Activated T-helper 1 cell treated with anti-CD3 and anti-CD28 coated beads, Interleukin-12 subunit alpha, Interleukin-12 subunit beta, Interleukin-2, Interleukin-4 antibody, amounts not matched to agents 30 ng/mL and 10 ng/mL and 1 ng/mL, durations not matched to agents 14 hours and 24 hours and 36 hours (primary cell): Measurements from ENCODE around the gene LRP1B. TPM values are rescaled to one million over a fixed set of nuclear protein-coding genes. Genes with fewer than 3 reads are reported as not detected.

Source experiments
- DNase-seq: peaks from one replicate; pipeline ENCODE4 v3.0.0; 2021; ENCODE audit warnings: low spot score
- H3K27ac Mint-ChIP-seq: one replicate; pipeline ENCODE4 v1.8.0; 2021; ENCODE audit warnings: mild to moderate bottlenecking, mixed read lengths
- H3K27me3 Mint-ChIP-seq: one replicate; pipeline ENCODE4 v1.8.0; 2022; ENCODE audit warnings: mild to moderate bottlenecking, moderate library complexity, mixed read lengths; ENCODE audit not compliant: insufficient read depth
- H3K36me3 Mint-ChIP-seq: one replicate; pipeline ENCODE4 v1.8.0; 2021; ENCODE audit warnings: low read depth, mixed read lengths
- H3K4me1 Mint-ChIP-seq: one replicate; pipeline ENCODE4 v1.8.0; 2021; ENCODE audit warnings: low read depth, mixed read lengths
- H3K4me3 Mint-ChIP-seq: one replicate; pipeline ENCODE4 v1.8.0; 2021; ENCODE audit warnings: mild to moderate bottlenecking, moderate library complexity, mixed read lengths
- H3K9me3 Mint-ChIP-seq: one replicate; pipeline ENCODE4 v1.8.0; 2021; ENCODE audit warnings: mixed read lengths
- intact Hi-C: fragments of 100-400 bp; cut with micrococcal nuclease; formaldehyde crosslinking; loops from one replicate; pipeline ENCODE4 v1.15.1; 2024
- total RNA-seq: library from RNA; stranded (reverse); gene quantifications from 2 replicates; pipeline ENCODE4 v1.2.3, GENCODE V29; 2022

Gene LRP1B
- total RNA-seq, 1 donor from 2014 or later, result not detected

DNA sequence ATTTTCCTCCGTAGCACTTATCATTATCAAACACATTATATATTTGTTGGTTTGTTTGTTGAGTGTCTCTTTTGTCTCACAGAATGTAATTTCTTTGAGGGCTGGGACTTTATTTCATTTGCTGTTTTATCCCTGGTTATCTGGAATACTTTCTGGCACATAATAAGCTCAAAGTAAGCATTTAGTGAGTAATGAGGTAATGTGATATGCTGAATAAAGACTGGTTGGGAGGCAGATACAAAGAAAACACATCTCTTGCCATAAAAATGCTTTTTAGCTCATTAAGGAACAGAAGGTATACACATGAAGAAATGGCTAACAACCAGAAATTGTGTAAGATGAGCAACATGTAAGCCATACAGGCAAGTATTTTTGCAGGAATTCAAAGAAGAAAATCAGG, 1411.8 kb downstream of the LRP1B start:
- Mint-ChIP-seq H3K27ac (no peak overlapping the region), H3K4me3 (no peak overlapping the region), H3K4me1 (no peaks in the 10 kb centered on the region), H3K36me3 (no peaks in the 10 kb centered on the region), H3K27me3 (no peaks in the 10 kb centered on the region), H3K9me3 (peaks cover 10% of the 10 kb centered on the region)
- intact Hi-C loops, result no loop called here
- no peak for DNase-seq

DNA sequence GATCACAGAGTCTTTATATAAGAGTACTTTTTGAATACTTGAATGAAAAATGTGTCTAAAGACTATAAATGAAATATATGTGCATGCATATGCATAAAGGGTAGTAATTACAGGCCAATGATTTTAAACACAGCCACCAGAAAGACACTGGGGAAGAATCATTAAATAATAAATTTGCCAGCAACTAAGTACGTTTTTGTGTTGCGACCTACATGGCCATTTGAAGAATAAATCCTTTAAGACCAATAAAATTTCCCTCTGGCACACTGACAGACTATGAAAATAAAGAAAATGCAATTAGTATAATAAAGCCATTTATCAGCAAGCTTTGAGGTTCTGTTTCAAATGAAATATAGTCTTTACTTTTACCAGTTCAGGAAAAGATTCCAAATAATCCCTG, 1413.3 kb downstream of the LRP1B start:
- Mint-ChIP-seq H3K27ac (no peak overlapping the region), H3K9me3 (peaks cover 4% of the 10 kb centered on the region), H3K36me3 (no peaks in the 10 kb centered on the region), H3K4me3 (no peak overlapping the region), H3K4me1 (no peaks in the 10 kb centered on the region), H3K27me3 (no peaks in the 10 kb centered on the region)
- DNase-seq, result no peak
- intact Hi-C loops, result no loop called here

DNA sequence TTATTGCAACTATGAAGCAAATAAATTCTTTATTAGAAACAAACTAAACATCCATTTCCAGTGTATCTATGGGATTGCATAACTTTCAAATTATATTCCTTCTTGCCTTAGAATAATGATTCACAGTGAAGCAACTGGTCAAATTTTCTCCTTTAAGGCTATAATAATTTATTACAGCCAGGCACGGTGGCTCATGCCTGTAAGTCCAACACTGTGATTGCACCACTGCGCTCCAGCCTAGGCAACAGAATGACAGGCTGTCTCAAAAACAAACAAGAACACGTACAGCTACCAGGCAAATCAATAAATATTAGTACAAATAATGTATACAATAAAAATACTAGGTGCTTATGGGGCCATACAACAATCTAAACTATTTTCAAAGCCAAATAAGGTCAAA, 1416.2 kb downstream of the LRP1B start:
- Mint-ChIP-seq H3K36me3 (no peaks in the 10 kb centered on the region), H3K27ac (no peak overlapping the region), H3K9me3 (no peaks in the 10 kb centered on the region), H3K4me3 (no peak overlapping the region), H3K27me3 (no peaks in the 10 kb centered on the region), H3K4me1 (no peaks in the 10 kb centered on the region)
- no peak for DNase-seq
- intact Hi-C loops, result no loop called here

DNA sequence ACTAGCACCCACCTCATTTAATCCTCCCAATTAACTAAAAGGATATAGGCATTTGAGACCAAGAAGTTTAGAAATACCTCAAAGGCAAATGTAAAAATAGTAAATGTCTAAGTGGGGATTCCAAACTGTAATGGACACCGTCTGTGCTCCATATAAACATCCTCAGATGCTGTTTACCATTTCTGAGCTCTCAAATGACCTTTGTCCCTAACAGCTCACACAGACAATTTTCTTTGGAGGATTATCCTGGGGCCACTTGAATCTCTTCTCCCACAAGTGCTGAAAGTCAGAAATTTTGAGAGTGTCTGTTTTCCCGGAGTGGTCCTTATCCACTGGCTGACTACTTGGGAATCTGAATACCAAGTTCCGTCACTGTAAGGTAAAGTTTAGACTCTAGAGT, 1418.9 kb downstream of the LRP1B start:
- no peak overlapping the region for H3K4me3 Mint-ChIP-seq
- no peak overlapping the region for H3K27ac Mint-ChIP-seq
- DNase-seq, result no peak
- no peaks in the 10 kb centered on the region for H3K9me3 Mint-ChIP-seq
- H3K27me3 Mint-ChIP-seq, result no peaks in the 10 kb centered on the region
- H3K4me1 Mint-ChIP-seq, result no peaks in the 10 kb centered on the region
- intact Hi-C loops, result no loop called here
- no peaks in the 10 kb centered on the region for H3K36me3 Mint-ChIP-seq

DNA sequence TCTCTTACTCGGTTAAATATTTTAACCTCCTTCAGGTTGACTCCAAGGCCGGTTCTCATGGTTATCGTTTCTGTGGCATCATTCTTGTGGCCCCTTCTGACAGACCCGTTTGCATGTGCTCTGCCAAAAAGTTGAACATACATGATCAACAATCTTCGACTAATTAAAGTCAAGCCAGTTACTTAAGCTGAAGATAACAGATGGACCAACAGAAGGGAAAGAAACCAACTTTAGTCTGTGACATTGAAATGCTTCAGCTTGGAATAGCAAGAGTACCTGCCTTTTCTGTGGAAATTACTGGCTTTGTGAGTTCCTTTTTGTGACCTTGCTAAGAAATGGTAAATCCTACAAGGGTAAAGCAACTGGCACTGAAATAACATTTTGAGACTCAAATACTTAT, 1429.1 kb downstream of the LRP1B start:
- H3K4me3 Mint-ChIP-seq, result no peak overlapping the region
- no peak for DNase-seq
- no peaks in the 10 kb centered on the region for H3K9me3 Mint-ChIP-seq
- no peaks in the 10 kb centered on the region for H3K4me1 Mint-ChIP-seq
- H3K36me3 Mint-ChIP-seq, result no peaks in the 10 kb centered on the region
- intact Hi-C loops, result no loop called here
- no peak overlapping the region for H3K27ac Mint-ChIP-seq
- H3K27me3 Mint-ChIP-seq, result no peaks in the 10 kb centered on the region

DNA sequence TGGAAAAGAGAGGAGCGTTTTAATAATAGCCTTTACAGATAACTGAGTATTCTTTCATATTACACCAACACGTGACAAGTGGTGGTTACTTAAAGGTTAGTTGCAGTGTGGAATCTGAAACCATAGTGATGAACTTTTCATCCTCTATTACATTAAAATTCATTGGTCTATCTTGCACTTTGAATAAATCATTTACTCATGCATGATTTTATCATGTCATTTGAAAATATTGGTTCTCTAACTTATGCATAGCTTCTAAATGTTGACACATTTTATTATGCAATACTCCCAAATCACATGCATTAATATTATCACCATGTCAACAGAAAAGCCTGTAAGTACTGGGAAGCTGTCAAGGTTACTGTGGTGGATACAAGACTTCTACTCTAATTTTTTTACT, 1432.2 kb downstream of the LRP1B start:
- no peak overlapping the region for H3K4me3 Mint-ChIP-seq
- intact Hi-C loops, result no loop called here

DNA sequence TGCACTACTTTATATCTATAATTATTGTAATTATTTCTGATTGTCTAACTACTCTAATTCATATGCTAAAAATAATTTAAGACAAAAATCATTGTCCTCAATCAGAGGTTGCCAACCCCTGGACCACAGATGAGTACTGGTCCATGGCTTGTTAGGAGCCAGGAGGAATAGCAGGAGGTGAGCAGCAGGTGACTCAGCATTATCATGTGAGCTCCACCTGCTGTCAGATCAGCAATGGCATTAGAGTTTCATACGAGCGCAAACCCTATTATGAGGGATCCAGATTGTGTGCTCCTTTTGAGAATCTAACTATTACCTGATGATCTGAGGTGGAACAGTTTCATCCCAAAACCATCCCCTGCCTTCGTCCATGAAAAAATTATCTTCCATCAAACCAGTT, 1434.4 kb downstream of the LRP1B start:
- Mint-ChIP-seq H3K4me1 (no peaks in the 10 kb centered on the region), H3K36me3 (no peaks in the 10 kb centered on the region), H3K27ac (no peak overlapping the region), H3K27me3 (no peaks in the 10 kb centered on the region), H3K9me3 (no peaks in the 10 kb centered on the region), H3K4me3 (no peak overlapping the region)
- intact Hi-C loops, result no loop called here
- no peak for DNase-seq

More for the DNA sequence above, 1432.2 kb downstream of the LRP1B start:
- Mint-ChIP-seq H3K36me3 (no peaks in the 10 kb centered on the region), H3K9me3 (no peaks in the 10 kb centered on the region), H3K4me1 (no peaks in the 10 kb centered on the region), H3K27ac (no peak overlapping the region), H3K27me3 (no peaks in the 10 kb centered on the region)
- DNase-seq, result no peak

DNA sequence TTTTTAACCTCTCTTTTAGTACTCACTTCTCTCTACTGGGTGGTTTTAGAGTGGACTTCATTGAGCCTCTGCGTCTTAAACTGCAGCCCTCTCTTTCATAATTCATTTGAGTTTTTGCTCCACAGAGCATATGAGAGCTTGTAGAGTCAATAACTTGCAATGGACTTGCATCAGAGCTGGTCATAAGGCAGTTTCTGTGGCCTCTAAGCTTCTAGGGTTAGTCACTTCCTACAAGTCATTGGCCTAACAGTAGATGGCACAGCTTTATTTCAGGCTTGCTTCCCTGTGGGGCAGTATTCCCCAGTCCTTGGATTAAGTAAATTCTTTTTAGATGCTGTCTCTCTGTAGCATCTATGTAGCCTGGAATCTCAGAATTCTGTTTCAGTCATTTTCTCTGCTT, 1435.7 kb downstream of the LRP1B start:
- Mint-ChIP-seq H3K4me3 (no peak overlapping the region), H3K9me3 (no peaks in the 10 kb centered on the region), H3K27me3 (no peaks in the 10 kb centered on the region), H3K4me1 (no peaks in the 10 kb centered on the region), H3K36me3 (no peaks in the 10 kb centered on the region), H3K27ac (no peak overlapping the region)
- DNase-seq, result no peak
- intact Hi-C loops, result no loop called here

DNA sequence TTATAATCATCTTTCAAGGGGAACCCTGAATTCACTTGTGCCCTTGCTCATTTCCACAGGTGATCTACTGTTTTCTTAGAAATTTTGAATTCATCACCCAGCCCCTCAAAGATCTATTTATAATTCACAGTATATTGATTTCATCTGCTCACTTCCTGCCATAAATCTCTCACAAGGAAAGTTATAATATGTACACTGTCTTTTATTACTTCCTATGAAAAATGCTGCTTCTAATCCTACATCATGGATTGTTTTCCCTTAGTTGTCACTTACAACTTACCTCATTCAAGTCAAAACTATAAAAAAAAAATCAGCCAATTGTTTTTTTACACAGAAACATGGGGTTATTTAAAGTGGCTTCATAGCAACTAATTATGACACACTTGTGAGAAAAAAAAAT, 1443.0 kb downstream of the LRP1B start:
- H3K27me3 Mint-ChIP-seq, result no peaks in the 10 kb centered on the region
- no peaks in the 10 kb centered on the region for H3K4me1 Mint-ChIP-seq
- H3K4me3 Mint-ChIP-seq, result no peak overlapping the region
- H3K36me3 Mint-ChIP-seq, result no peaks in the 10 kb centered on the region
- no peak for DNase-seq
- H3K27ac Mint-ChIP-seq, result no peak overlapping the region
- intact Hi-C loops, result no loop called here
- no peaks in the 10 kb centered on the region for H3K9me3 Mint-ChIP-seq

DNA sequence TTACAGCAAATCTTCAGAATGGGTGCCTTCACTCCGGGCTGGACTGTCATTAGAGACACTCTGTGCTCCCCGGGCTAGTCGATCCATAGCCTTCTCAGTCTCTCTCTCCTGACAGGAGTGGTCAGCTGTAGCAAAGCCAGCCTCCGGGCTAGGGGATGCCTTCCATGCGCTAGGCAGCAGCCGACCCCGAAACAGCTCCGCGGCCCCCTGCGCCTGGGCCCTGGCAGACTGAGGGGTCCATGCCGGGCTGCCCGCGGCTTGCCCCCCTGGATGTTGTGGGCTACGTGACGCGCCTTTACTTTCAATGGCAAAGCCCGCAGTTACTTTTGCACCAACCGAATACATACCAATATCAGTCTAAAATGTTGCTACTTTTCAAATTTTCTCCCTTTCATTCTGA, 1447.2 kb downstream of the LRP1B start:
- intact Hi-C loops, result no loop called here
- no peak overlapping the region for H3K27ac Mint-ChIP-seq
- DNase-seq, result no peak

DNA sequence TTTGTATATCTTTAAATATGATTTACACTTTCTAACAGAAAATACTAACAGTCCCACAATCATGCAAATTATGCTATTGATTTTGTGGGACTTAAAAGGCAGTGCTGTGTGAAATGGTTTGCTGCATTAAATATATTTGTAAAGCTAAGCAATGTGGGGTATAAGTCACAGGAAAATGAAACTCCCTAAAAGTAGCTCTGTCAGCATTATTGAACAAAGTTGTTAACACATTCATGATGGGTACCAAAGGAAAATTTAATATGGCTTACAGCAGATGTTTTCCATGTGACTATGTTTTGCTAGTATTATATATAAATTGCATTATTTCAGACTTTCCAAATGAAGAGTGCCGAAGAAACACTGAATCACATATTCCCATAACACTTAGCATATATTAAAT, 1450.0 kb downstream of the LRP1B start:
- intact Hi-C loops, result no loop called here
- Mint-ChIP-seq H3K36me3 (no peaks in the 10 kb centered on the region), H3K4me3 (no peak overlapping the region), H3K27me3 (no peaks in the 10 kb centered on the region), H3K4me1 (no peaks in the 10 kb centered on the region), H3K9me3 (peaks cover 5% of the 10 kb centered on the region), H3K27ac (no peak overlapping the region)
- no peak for DNase-seq

More for the DNA sequence above, 1447.2 kb downstream of the LRP1B start:
- Mint-ChIP-seq H3K4me3 (no peak overlapping the region), H3K27me3 (no peaks in the 10 kb centered on the region), H3K9me3 (no peaks in the 10 kb centered on the region), H3K36me3 (no peaks in the 10 kb centered on the region), H3K4me1 (no peaks in the 10 kb centered on the region)

DNA sequence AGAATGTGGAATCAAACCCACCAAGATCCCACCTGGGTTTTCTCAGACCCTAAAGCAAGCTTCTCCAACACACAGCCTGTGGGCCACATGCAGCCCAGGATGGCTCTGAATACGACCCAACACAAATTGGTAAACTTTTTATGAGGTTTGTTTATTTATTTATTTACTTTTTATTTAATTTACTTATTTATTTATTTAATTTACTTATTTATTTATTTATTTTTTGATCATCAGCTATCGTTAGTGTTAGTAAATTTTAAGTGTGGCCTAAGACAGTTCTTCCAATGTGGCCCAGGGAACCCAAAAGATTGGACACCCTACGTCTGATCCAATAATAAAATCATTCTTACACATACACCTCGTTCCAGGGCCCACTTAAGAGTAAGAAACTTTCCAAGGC, 1451.1 kb downstream of the LRP1B start:
- no peaks in the 10 kb centered on the region for H3K4me1 Mint-ChIP-seq
- H3K4me3 Mint-ChIP-seq, result no peak overlapping the region
- no peak overlapping the region for H3K27ac Mint-ChIP-seq
- no peaks in the 10 kb centered on the region for H3K36me3 Mint-ChIP-seq
- DNase-seq, result no peak
- intact Hi-C loops, result no loop called here
- peaks cover 5% of the 10 kb centered on the region for H3K9me3 Mint-ChIP-seq
- no peaks in the 10 kb centered on the region for H3K27me3 Mint-ChIP-seq

DNA sequence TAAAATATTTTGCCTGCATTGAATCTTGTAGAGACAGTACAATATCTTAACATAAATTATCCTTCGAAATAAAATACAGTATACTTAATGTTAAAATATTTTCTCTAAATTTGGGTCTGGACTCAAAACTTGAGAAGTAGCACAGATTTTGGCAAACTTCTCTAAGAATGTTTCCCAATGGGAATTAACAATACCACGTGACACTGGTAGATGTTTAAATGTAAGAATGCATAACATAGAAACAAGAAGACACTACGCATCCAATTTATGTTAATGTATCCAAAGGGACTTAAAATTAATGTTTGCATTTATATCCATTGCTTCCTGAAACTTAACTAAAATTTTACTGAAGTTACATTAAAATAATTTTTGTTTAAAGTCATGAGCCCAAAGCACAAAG, 1460.9 kb downstream of the LRP1B start:
- intact Hi-C loops, result no loop called here
- Mint-ChIP-seq H3K27ac (no peak overlapping the region), H3K9me3 (peaks cover 5% of the 10 kb centered on the region), H3K36me3 (no peaks in the 10 kb centered on the region), H3K4me1 (no peaks in the 10 kb centered on the region), H3K4me3 (no peak overlapping the region), H3K27me3 (no peaks in the 10 kb centered on the region)
- DNase-seq, result no peak

DNA sequence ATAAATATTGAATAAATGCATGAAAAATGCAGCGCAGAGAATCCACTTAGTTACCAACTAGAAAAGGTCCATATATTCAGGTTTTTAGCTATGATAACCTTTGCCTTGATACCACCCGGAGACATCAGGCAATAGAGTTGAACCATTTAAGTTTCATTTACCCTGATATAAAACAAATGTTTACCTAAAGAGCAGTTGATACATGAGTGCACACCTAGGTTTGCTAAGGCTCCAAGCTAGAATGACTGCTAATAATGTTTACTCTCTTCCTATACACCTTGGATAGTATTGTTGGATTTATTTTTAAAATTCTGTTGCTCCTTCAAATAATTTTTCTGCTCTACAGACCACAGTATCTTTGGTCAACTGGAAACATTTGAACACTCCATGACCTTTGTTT, 1463.6 kb downstream of the LRP1B start:
- DNase-seq, result no peak
- Mint-ChIP-seq H3K4me3 (no peak overlapping the region), H3K27me3 (no peaks in the 10 kb centered on the region), H3K9me3 (no peaks in the 10 kb centered on the region), H3K36me3 (no peaks in the 10 kb centered on the region), H3K4me1 (no peaks in the 10 kb centered on the region), H3K27ac (no peak overlapping the region)
- intact Hi-C loops, result no loop called here
